ENCODE results near the gene DRC1.
"Not testable (repeated sequence)": the region's sequence is repeated elsewhere in the genome, so short reads cannot be mapped to it uniquely, and the experiment has no call there.

Gene DRC1

GRCh38 chr2:26401739-26402541 is at the start of gene DRC1:
Gene DRC1, plus strand, starts transcription at chr2:26401920. Its CDS starts 70 bp downstream, at chr2:26401990.
- no peak for DNase-seq (ENCODE audit: low read depth)

GRCh38 chr2:26352892-26353291 is 48.8 kb upstream of the DRC1 start:
- no peak for DNase-seq (ENCODE audit: low read depth)

- DNase-seq (ENCODE audit: low read depth), result not testable (repeated sequence)
Measured at GRCh38 chr2:26354469-26354868, 47.3 kb upstream of the DRC1 start.

- no peak for DNase-seq (ENCODE audit: low read depth)
Measured at GRCh38 chr2:26355038-26355995, 46.4 kb upstream of the DRC1 start.

- DNase-seq (ENCODE audit: low read depth), result no peak
Measured at GRCh38 chr2:26356111-26356510, 45.6 kb upstream of the DRC1 start.

GRCh38 chr2:26356771-26357170 is 44.9 kb upstream of the DRC1 start:
- DNase-seq (ENCODE audit: low read depth), result no peak

GRCh38 chr2:26359886-26360473 is 41.7 kb upstream of the DRC1 start:
- DNase-seq (ENCODE audit: low read depth), result no peak

GRCh38 chr2:26363323-26363722 is 38.4 kb upstream of the DRC1 start:
- no peak for DNase-seq (ENCODE audit: low read depth)

GRCh38 chr2:26363958-26364357 is 37.8 kb upstream of the DRC1 start:
- DNase-seq (ENCODE audit: low read depth), result no peak

GRCh38 chr2:26364669-26365068 is 37.1 kb upstream of the DRC1 start:
- DNase-seq (ENCODE audit: low read depth), result no peak

- DNase-seq (ENCODE audit: low read depth), result no peak
Measured at GRCh38 chr2:26366957-26367356, 34.8 kb upstream of the DRC1 start.

GRCh38 chr2:26369664-26370063 is 32.1 kb upstream of the DRC1 start:
- DNase-seq (ENCODE audit: low read depth), result not testable (repeated sequence)

- not testable (repeated sequence) for DNase-seq (ENCODE audit: low read depth)
Measured at GRCh38 chr2:26370909-26371308, 30.8 kb upstream of the DRC1 start.

- no peak for DNase-seq (ENCODE audit: low read depth)
Measured at GRCh38 chr2:26376799-26377198, 24.9 kb upstream of the DRC1 start.

GRCh38 chr2:26380281-26380680 is 21.4 kb upstream of the DRC1 start:
- DNase-seq (ENCODE audit: low read depth), result no peak

GRCh38 chr2:26382564-26382963 is 19.2 kb upstream of the DRC1 start:
- DNase-seq (ENCODE audit: low read depth), result no peak

- DNase-seq (ENCODE audit: low read depth), result no peak
Measured at GRCh38 chr2:26384183-26384582, 17.5 kb upstream of the DRC1 start.

GRCh38 chr2:26384597-26384996 is 17.1 kb upstream of the DRC1 start:
- no peak for DNase-seq (ENCODE audit: low read depth)

- DNase-seq (ENCODE audit: low read depth), result no peak
Measured at GRCh38 chr2:26387189-26387588, 14.5 kb upstream of the DRC1 start.

GRCh38 chr2:26394694-26395093 is 7.0 kb upstream of the DRC1 start:
- no peak for DNase-seq (ENCODE audit: low read depth)

- no peak for DNase-seq (ENCODE audit: low read depth)
Measured at GRCh38 chr2:26395394-26395793, 6.3 kb upstream of the DRC1 start.

GRCh38 chr2:26396734-26397298 is 4.9 kb upstream of the DRC1 start:
- DNase-seq (ENCODE audit: low read depth), result peak; percentile 3

All from stimulated activated CD8-positive, alpha-beta memory T cell treated with anti-CD3 and anti-CD28 coated beads, Interleukin-12 subunit alpha, Interleukin-12 subunit beta, amount 100 ng/mL, for 4 hours (primary cell).